HepG2 (cell line): ENCODE measurements around the gene HDAC3. TPM values are rescaled to one million over a fixed set of nuclear protein-coding genes. Genes with fewer than 3 reads are reported as not detected.

Source experiments
- ARNT2 ChIP-seq: sonication (generic); formaldehyde crosslinking; IDR thresholded peaks from 2 replicates; pipeline ENCODE4 v1.8.0; 2022; ENCODE audit warnings: mild to moderate bottlenecking, low read depth, missing genetic modification reagents, moderate library complexity
- ASH2L ChIP-seq: fragments of 300-600, 200-600 bp; sonication (generic); IDR thresholded peaks from 2 replicates; pipeline ENCODE4 v1.7.0; 2017; ENCODE audit warnings: low read depth, mild to moderate bottlenecking, moderate library complexity, mixed read lengths, low read length; ENCODE audit not compliant: insufficient read length
- ATF1 ChIP-seq: IDR thresholded peaks from 2 replicates; pipeline ENCODE4 v1.6.1; 2016; ENCODE audit warnings: mild to moderate bottlenecking, control low read depth
- BRCA1 ChIP-seq: sonication (generic); formaldehyde crosslinking; IDR thresholded peaks from 2 replicates; pipeline ENCODE4 v1.4.0; 2020; ENCODE audit warnings: missing genetic modification reagents
- MBD4 ChIP-seq: IDR thresholded peaks from 2 replicates; pipeline ENCODE4 v1.6.1; 2012; ENCODE audit warnings: low read length, inconsistent platforms, borderline replicate concordance
- NR2C2 ChIP-seq: sonication (generic); formaldehyde crosslinking; IDR thresholded peaks from 2 replicates; pipeline ENCODE4 v1.4.0; 2020; ENCODE audit warnings: missing genetic modification reagents, mild to moderate bottlenecking, moderate library complexity, borderline replicate concordance
- RNF219 ChIP-seq: sonication (generic); formaldehyde crosslinking; IDR thresholded peaks from 2 replicates; pipeline ENCODE4 v1.5.0; 2020; ENCODE audit warnings: mild to moderate bottlenecking, missing genetic modification reagents
- THAP11 ChIP-seq: IDR thresholded peaks from 2 replicates; pipeline ENCODE4 v1.6.1; 2016; ENCODE audit warnings: missing biosample characterization, missing genetic modification reagents
- ZNF230 ChIP-seq: sonication (generic); formaldehyde crosslinking; IDR thresholded peaks from 2 replicates; pipeline ENCODE4 v1.4.0; 2020; ENCODE audit warnings: mild to moderate bottlenecking, missing genetic modification reagents
- ZNF441 ChIP-seq: sonication (generic); formaldehyde crosslinking; IDR thresholded peaks from 2 replicates; pipeline ENCODE4 v1.7.0; 2021; ENCODE audit warnings: missing genetic modification reagents, borderline replicate concordance
- ZNF660 ChIP-seq: sonication (generic); formaldehyde crosslinking; IDR thresholded peaks from 2 replicates; pipeline ENCODE4 v1.5.1; 2020; ENCODE audit warnings: mild to moderate bottlenecking, low read depth, missing genetic modification reagents, borderline replicate concordance
- ZNF850 ChIP-seq: sonication (generic); formaldehyde crosslinking; conservative IDR thresholded peaks from 2 replicates; pipeline ENCODE4 v1.9.0; 2021; ENCODE audit warnings: mild to moderate bottlenecking, missing genetic modification reagents
- ZXDC ChIP-seq: sonication (generic); formaldehyde crosslinking; IDR thresholded peaks from 2 replicates; pipeline ENCODE4 v1.5.0; 2020; ENCODE audit warnings: mild to moderate bottlenecking, missing genetic modification reagents
- polyA plus RNA-seq, 8 experiments: library from polyadenylated mRNA; depleted of rRNA in 3 of 8; stranded (reverse) in 7 of 8; unstranded in 1 of 8; fragments of >200 nt; fragmentation: Illumina TruSeq in 4 of 8; extraction: Trizol in 4 of 8; gene quantifications; 2 replicates each; pipeline versions ENCODE4 v1.2.1 to v1.2.3, GENCODE V29; 2011 to 2016; ENCODE audit warnings: low read depth in 4 of 8, missing spikeins in 1 of 8, mixed read lengths in 1 of 8; ENCODE audit not compliant: insufficient read depth in 1 of 8
- total RNA-seq, 5 experiments: library from RNA; depleted of rRNA; stranded (reverse); fragments of >200 nt; fragmentation: Illumina TruSeq; extraction: Trizol; gene quantifications; 2 replicates each; pipeline ENCODE4 v1.2.3, GENCODE V29; 2016; ENCODE audit warnings: low read depth in 1 of 5
- TF ChIP-seq, protein P1 (sequence below): sonication (generic); formaldehyde crosslinking; IDR thresholded peaks from 2 replicates; pipeline ENCODE4 v1.4.0; 2020; ENCODE audit warnings: missing genetic modification reagents, mild to moderate bottlenecking, borderline replicate concordance
- TF ChIP-seq, protein P2 (sequence below), 2 experiments: sonication (generic) in 1 of 2; formaldehyde crosslinking in 1 of 2; IDR thresholded peaks; 2 replicates each; pipeline versions ENCODE4 v1.4.0 to v1.6.1; 2018 to 2020; ENCODE audit warnings: missing genetic modification reagents in 2 of 2, borderline replicate concordance in 1 of 2, low read depth in 1 of 2, mild to moderate bottlenecking in 1 of 2, missing biosample characterization in 1 of 2
- TF ChIP-seq, protein P3 (sequence below): sonication (generic); formaldehyde crosslinking; IDR thresholded peaks from 2 replicates; pipeline ENCODE4 v1.4.0; 2020; ENCODE audit warnings: mild to moderate bottlenecking, missing genetic modification reagents

The HDAC3 gene
- total and polyA plus RNA-seq, 2 of the 13 experiments (the other 11 are each of a cell fraction or from before 2014, with no cell fraction given): 84.0 to 94.1 TPM

GRCh38 chr5:141590127-141590526 lies 46.5 kb downstream of the HDAC3 start (continued):
- 0 out of 2 replicates have a peak, but pooled peaks have one; percentile 22 for TF ChIP-seq ATF1 (CRISPR knock-in tag)
- no peak for TF ChIP-seq ARNT2 (CRISPR knock-in tag)
- no peak for TF ChIP-seq ZNF441
- TF ChIP-seq BRCA1: no peak
- no peak for TF ChIP-seq ZXDC (CRISPR knock-in tag)
- TF ChIP-seq ZNF850: 0 out of 2 replicates have a peak, but pooled peaks have one; percentile 39
- peak; percentile 55 for TF ChIP-seq THAP11 (CRISPR knock-in tag)
- no peak for TF ChIP-seq RNF219
- peak; percentile 63 for TF ChIP-seq ASH2L
- TF ChIP-seq, protein P1, sequence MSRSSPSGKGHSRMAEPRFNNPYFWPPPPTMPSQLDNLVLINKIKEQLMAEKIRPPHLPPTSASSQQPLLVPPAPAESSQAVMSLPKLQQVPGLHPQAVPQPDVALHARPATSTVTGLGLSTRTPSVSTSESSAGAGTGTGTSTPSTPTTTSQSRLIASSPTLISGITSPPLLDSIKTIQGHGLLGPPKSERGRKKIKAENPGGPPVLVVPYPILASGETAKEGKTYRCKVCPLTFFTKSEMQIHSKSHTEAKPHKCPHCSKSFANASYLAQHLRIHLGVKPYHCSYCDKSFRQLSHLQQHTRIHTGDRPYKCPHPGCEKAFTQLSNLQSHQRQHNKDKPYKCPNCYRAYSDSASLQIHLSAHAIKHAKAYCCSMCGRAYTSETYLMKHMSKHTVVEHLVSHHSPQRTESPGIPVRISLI (CRISPR knock-in tag): no peak
- TF ChIP-seq, protein P2, sequence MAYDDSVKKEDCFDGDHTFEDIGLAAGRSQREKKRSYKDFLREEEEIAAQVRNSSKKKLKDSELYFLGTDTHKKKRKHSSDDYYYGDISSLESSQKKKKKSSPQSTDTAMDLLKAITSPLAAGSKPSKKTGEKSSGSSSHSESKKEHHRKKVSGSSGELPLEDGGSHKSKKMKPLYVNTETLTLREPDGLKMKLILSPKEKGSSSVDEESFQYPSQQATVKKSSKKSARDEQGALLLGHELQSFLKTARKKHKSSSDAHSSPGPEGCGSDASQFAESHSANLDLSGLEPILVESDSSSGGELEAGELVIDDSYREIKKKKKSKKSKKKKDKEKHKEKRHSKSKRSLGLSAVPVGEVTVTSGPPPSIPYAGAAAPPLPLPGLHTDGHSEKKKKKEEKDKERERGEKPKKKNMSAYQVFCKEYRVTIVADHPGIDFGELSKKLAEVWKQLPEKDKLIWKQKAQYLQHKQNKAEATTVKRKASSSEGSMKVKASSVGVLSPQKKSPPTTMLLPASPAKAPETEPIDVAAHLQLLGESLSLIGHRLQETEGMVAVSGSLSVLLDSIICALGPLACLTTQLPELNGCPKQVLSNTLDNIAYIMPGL (CRISPR knock-in tag; IDR thresholded peaks at IDR 0.05; ENCODE audit: borderline replicate concordance in 1 of 2, low read depth in 1 of 2): no peak; a peak in 1 of 4 replicates
- TF ChIP-seq, protein P3, sequence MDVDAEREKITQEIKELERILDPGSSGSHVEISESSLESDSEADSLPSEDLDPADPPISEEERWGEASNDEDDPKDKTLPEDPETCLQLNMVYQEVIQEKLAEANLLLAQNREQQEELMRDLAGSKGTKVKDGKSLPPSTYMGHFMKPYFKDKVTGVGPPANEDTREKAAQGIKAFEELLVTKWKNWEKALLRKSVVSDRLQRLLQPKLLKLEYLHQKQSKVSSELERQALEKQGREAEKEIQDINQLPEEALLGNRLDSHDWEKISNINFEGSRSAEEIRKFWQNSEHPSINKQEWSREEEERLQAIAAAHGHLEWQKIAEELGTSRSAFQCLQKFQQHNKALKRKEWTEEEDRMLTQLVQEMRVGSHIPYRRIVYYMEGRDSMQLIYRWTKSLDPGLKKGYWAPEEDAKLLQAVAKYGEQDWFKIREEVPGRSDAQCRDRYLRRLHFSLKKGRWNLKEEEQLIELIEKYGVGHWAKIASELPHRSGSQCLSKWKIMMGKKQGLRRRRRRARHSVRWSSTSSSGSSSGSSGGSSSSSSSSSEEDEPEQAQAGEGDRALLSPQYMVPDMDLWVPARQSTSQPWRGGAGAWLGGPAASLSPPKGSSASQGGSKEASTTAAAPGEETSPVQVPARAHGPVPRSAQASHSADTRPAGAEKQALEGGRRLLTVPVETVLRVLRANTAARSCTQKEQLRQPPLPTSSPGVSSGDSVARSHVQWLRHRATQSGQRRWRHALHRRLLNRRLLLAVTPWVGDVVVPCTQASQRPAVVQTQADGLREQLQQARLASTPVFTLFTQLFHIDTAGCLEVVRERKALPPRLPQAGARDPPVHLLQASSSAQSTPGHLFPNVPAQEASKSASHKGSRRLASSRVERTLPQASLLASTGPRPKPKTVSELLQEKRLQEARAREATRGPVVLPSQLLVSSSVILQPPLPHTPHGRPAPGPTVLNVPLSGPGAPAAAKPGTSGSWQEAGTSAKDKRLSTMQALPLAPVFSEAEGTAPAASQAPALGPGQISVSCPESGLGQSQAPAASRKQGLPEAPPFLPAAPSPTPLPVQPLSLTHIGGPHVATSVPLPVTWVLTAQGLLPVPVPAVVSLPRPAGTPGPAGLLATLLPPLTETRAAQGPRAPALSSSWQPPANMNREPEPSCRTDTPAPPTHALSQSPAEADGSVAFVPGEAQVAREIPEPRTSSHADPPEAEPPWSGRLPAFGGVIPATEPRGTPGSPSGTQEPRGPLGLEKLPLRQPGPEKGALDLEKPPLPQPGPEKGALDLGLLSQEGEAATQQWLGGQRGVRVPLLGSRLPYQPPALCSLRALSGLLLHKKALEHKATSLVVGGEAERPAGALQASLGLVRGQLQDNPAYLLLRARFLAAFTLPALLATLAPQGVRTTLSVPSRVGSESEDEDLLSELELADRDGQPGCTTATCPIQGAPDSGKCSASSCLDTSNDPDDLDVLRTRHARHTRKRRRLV (CRISPR knock-in tag): no peak
- no peak for TF ChIP-seq ZNF660 (CRISPR knock-in tag)
- peak; percentile 77; the same call in 1 of the 2 replicates for TF ChIP-seq NR2C2 (CRISPR knock-in tag)
- no peak; the same call in 1 of the 2 replicates for TF ChIP-seq MBD4
- TF ChIP-seq ZNF230 (CRISPR knock-in tag): no peak
